AG04449 (cell line): ENCODE results near the gene CCNYL1.
"Not testable (repeated sequence)": the region's sequence is repeated elsewhere in the genome, so short reads cannot be mapped to it uniquely, and the experiment has no call there.

Experiments
- CTCF ChIA-PET: fragments of 350-600 bp; formaldehyde crosslinking; extraction: SDS; loops from one replicate; lab custom pipeline; 2021; ENCODE audit warnings: antibody characterized with exemption; lab: Yijun Ruan, JAX
- POLR2A ChIA-PET: fragments of 400-600, 350-600 bp; formaldehyde crosslinking; extraction: SDS; loops from one replicate; lab custom pipeline; 2020; ENCODE audit warnings: antibody characterized with exemption, inconsistent platforms; lab: Yijun Ruan, JAX
- DNase-seq: peaks from one replicate; pipeline ENCODE4 v3.0.0-alpha.2; 2010; ENCODE audit warnings: low read depth, low spot score
- H3K4me3 ChIP-seq: 2 replicates; pipeline ENCODE4 v1.5.1; 2011; ENCODE audit warnings: low read depth, mild to moderate bottlenecking, control low read depth, low read length
- CTCF ChIP-seq: IDR thresholded peaks from one replicate; pipeline ENCODE4 v1.5.1; 2011; ENCODE audit warnings: mild to moderate bottlenecking, moderate library complexity, low read length, control low read depth, inconsistent platforms; ENCODE audit not compliant: insufficient read depth; ENCODE audit errors: missing control alignments

Gene CCNYL1

GRCh38 chr2:207729465-207729998 lies 18.1 kb downstream of the CCNYL1 start:
- ChIA-PET POLR2A (no interaction called here), CTCF (interaction anchor here (0.6 kb wide), 1 partner anchor 223 kb away, joined by 3 read pairs; no protein-coding TSS in a partner anchor)
- DNase-seq, result no peak
- H3K4me3 ChIP-seq, result no peak overlapping the region
- TF ChIP-seq CTCF, result no peak

GRCh38 chr2:207731138-207731537 lies 19.7 kb downstream of the CCNYL1 start:
- DNase-seq, result no peak
- TF ChIP-seq CTCF, result no peak
- CTCF ChIA-PET, result no interaction called here
- POLR2A ChIA-PET, result no interaction called here
- H3K4me3 ChIP-seq, result no peak overlapping the region

- ChIA-PET POLR2A (no interaction called here), CTCF (interaction anchor here (0.6 to 3.4 kb wide), 18 partner anchors 10 to 939 kb away, joined by 3 to 37 read pairs (median 3); partner anchors contain the start of genes CCNYL1 and METTL21A)
Measured at GRCh38 chr2:207733597-207734240, 22.3 kb downstream of the CCNYL1 start.

GRCh38 chr2:207734264-207734635 lies 22.8 kb downstream of the CCNYL1 start:
- ChIA-PET POLR2A (no interaction called here), CTCF (interaction anchor here (0.6 to 3.4 kb wide), 18 partner anchors 9 to 939 kb away, joined by 3 to 37 read pairs (median 4); partner anchors contain the start of genes CCNYL1 and METTL21A)
- DNase-seq, result no peak
- peak; percentile 67 for TF ChIP-seq CTCF
- H3K4me3 ChIP-seq, result no peak overlapping the region

More at GRCh38 chr2:207733597-207734240, 22.3 kb downstream of the CCNYL1 start:
- TF ChIP-seq CTCF, result no peak
- DNase-seq, result no peak
- H3K4me3 ChIP-seq, result no peak overlapping the region

GRCh38 chr2:207734636-207735512 lies 23.4 kb downstream of the CCNYL1 start:
- H3K4me3 ChIP-seq, result no peak overlapping the region
- CTCF ChIA-PET, result interaction anchor here (0.9 to 3.4 kb wide), 14 partner anchors 9 to 934 kb away, joined by 3 to 37 read pairs (median 4); partner anchors contain the start of genes CCNYL1 and METTL21A
- no peak for DNase-seq
- POLR2A ChIA-PET, result no interaction called here
- TF ChIP-seq CTCF, result no peak

- POLR2A ChIA-PET, DNase-seq, H3K4me3 ChIP-seq: not testable (repeated sequence)
- CTCF ChIA-PET, result interaction anchor here (1.9 to 3.4 kb wide), 3 partner anchors 11 to 305 kb away, joined by 4 to 37 read pairs (median 25); no protein-coding TSS in a partner anchor
Measured at GRCh38 chr2:207735513-207735859, 24.0 kb downstream of the CCNYL1 start.
